Memory B cell (primary cell): ENCODE measurements around the gene GAGE12J.
"Not testable (repeated sequence)": the region's sequence is repeated elsewhere in the genome, so short reads cannot be mapped to it uniquely, and the experiment has no call there.

Experiments
- ATAC-seq: fragments of 150-1000 bp; cut with Tn5 transposase; 2 replicates; pipeline ENCODE4 v1.10.0; 2021; ENCODE audit warnings: low read depth, mild to moderate bottlenecking, moderate library complexity
- DNase-seq, 2 donors: peaks; one replicate each; pipeline ENCODE4 v3.0.0; 2022; ENCODE audit warnings: low spot score in 2 of 2
- H3K27ac Mint-ChIP-seq: one replicate; pipeline ENCODE4 v1.8.0; 2022; ENCODE audit warnings: mild to moderate bottlenecking, moderate library complexity, mixed read lengths
- H3K27me3 Mint-ChIP-seq: one replicate; pipeline ENCODE4 v1.8.0; 2022; ENCODE audit warnings: mixed read lengths
- H3K36me3 Mint-ChIP-seq: one replicate; pipeline ENCODE4 v1.8.0; 2022; ENCODE audit warnings: mild to moderate bottlenecking, mixed read lengths
- H3K4me1 Mint-ChIP-seq: one replicate; pipeline ENCODE4 v1.8.0; 2022; ENCODE audit warnings: mixed read lengths
- H3K4me3 Mint-ChIP-seq: one replicate; pipeline ENCODE4 v1.8.0; 2022; ENCODE audit warnings: mild to moderate bottlenecking, moderate library complexity, mixed read lengths
- H3K9me3 Mint-ChIP-seq: one replicate; pipeline ENCODE4 v1.8.0; 2022; ENCODE audit warnings: mixed read lengths

The GAGE12J gene

GRCh38 chrX:49331841-49332240 lies 10.0 kb downstream of the GAGE12J start:
- not testable (repeated sequence) for H3K4me1 Mint-ChIP-seq, ATAC-seq, H3K36me3 Mint-ChIP-seq, H3K27me3 Mint-ChIP-seq, DNase-seq, H3K4me3 Mint-ChIP-seq, H3K9me3 Mint-ChIP-seq, H3K27ac Mint-ChIP-seq

- not testable (repeated sequence) for H3K36me3 Mint-ChIP-seq, H3K4me3 Mint-ChIP-seq, H3K27ac Mint-ChIP-seq, DNase-seq, H3K4me1 Mint-ChIP-seq, H3K27me3 Mint-ChIP-seq, H3K9me3 Mint-ChIP-seq, ATAC-seq
These were observed 19.6 kb downstream of the GAGE12J start for GRCh38 chrX:49341449-49341848.

DNA sequence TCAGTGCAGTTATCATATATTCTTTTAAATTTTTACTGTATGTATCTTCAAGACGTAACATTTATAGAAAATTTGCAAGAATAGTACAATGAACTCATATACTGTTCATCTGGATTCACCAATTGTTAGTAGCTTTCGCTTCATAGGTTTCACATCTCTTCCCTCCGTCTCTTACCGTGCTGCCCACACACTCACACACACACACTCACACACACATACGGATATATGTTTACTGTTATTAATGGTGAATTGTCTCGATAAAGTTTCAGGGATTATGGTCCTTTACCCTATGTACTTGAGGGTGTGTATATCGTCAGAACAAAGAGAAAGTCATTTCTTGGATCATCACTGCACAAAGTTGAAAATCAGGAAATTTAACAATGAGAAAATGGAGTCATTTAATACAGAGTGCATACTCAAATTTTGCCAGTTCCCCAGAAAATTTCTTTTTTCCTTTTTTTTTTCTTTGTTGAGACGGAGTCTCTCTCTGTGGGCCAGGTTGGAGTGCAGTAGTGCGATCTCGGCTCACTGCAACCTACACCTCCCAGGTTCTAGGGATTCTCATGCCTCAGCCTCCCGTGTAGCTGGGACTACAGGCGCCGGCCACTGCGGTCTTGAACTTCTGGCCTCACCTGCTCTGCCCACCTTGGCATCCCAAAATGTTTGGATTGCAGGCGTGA lies 22.8 kb downstream of the GAGE12J start:
- not testable (repeated sequence) for H3K27me3 Mint-ChIP-seq, H3K4me1 Mint-ChIP-seq, DNase-seq, H3K36me3 Mint-ChIP-seq, H3K27ac Mint-ChIP-seq, ATAC-seq, H3K4me3 Mint-ChIP-seq, H3K9me3 Mint-ChIP-seq

DNA sequence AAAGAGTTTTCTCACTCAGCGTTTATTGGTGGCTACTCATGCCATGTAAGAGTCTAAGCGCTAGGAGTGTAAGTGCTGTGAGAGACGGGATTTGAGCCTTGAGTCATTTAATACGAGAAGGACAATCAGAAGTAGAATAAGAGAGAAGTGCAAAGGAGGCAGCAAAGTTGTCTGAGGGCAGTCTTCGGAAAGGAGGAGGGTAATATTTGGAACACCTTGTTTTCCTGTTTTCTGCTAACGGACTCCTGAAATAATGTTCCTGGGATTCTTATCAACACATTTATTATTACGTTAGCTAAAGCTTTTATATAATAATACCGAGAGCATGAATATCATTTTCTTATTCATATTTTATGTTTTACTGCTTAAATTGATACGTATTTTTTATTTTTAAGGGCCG lies 23.6 kb downstream of the GAGE12J start:
- ATAC-seq, H3K36me3 Mint-ChIP-seq, DNase-seq, H3K27me3 Mint-ChIP-seq, H3K27ac Mint-ChIP-seq, H3K4me3 Mint-ChIP-seq, H3K9me3 Mint-ChIP-seq, H3K4me1 Mint-ChIP-seq: not testable (repeated sequence)

DNA sequence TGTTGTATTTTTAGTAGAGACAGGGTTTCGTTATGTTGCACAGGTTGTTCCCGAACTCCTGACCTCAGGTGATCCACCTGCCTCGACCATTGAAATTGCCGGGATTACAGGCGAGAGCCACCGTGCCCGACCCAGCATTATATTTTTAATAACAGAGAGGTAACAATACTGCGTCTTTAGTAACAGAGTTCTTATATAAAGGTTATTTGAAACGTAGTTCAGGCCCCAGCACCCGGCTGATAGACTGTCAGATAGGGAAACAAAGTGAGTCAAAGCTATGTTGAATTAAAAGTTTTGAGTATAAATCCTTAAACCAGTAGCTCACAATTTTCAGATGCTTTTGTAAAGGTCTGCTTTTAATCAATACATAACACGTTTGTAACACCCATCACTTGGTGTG lies 24.3 kb downstream of the GAGE12J start:
- not testable (repeated sequence) for H3K27me3 Mint-ChIP-seq, H3K4me3 Mint-ChIP-seq, H3K36me3 Mint-ChIP-seq, H3K9me3 Mint-ChIP-seq, DNase-seq, ATAC-seq, H3K4me1 Mint-ChIP-seq, H3K27ac Mint-ChIP-seq
